ENCODE results near the gene AKNA.

DNA sequence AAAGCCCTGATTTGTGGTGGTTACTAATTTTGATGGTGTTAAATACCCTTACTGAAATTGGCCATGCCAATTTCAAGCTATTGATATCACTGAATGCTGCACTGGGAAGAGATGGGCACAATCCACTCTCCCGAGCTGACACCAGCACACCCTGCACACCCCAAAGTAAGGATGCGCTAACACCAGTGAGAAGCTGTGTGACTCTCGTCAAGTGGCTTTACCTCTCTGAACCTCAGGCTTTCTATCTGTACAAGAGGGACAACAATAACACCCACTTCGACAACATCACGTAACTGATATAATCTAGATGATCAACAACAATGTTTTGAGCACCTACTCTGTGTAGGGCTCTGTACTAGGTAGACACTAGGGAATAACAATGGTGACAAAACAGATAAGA lies 8.0 kb upstream of the AKNA start:
- TF ChIP-seq, protein P1, sequence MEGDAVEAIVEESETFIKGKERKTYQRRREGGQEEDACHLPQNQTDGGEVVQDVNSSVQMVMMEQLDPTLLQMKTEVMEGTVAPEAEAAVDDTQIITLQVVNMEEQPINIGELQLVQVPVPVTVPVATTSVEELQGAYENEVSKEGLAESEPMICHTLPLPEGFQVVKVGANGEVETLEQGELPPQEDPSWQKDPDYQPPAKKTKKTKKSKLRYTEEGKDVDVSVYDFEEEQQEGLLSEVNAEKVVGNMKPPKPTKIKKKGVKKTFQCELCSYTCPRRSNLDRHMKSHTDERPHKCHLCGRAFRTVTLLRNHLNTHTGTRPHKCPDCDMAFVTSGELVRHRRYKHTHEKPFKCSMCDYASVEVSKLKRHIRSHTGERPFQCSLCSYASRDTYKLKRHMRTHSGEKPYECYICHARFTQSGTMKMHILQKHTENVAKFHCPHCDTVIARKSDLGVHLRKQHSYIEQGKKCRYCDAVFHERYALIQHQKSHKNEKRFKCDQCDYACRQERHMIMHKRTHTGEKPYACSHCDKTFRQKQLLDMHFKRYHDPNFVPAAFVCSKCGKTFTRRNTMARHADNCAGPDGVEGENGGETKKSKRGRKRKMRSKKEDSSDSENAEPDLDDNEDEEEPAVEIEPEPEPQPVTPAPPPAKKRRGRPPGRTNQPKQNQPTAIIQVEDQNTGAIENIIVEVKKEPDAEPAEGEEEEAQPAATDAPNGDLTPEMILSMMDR (IDR thresholded peaks at IDR 0.05): no peak
- TF ChIP-seq POLR2A (IDR thresholded peaks at IDR 0.05): no peak
